ENCODE data around the gene CLHC1.
"Not testable (repeated sequence)": the region's sequence is repeated elsewhere in the genome, so short reads cannot be mapped to it uniquely, and the experiment has no call there.

Gene CLHC1

GRCh38 chr2:55147531-55147930 lies 84.6 kb downstream of the CLHC1 start:
- H3K9me3 Mint-ChIP-seq = peaks cover 3% of the 10 kb centered on the region
- H3K27me3 Mint-ChIP-seq (ENCODE audit: low read depth) = no peaks in the 10 kb centered on the region
- H3K27ac Mint-ChIP-seq = no peak overlapping the region
- H3K4me3 Mint-ChIP-seq = no peak overlapping the region
- H3K4me1 Mint-ChIP-seq = peaks cover 24% of the 10 kb centered on the region
- no peaks in the 10 kb centered on the region for H3K36me3 Mint-ChIP-seq (ENCODE audit: low read depth)
- TF ChIP-seq CTCF (IDR thresholded peaks at IDR 0.05; ENCODE audit: unreplicated experiment in 3 of 3) = no peak

GRCh38 chr2:55147041-55147440 lies 85.1 kb downstream of the CLHC1 start:
- TF ChIP-seq CTCF (IDR thresholded peaks at IDR 0.05; ENCODE audit: unreplicated experiment in 3 of 3) = no peak
- Mint-ChIP-seq H3K27ac (peak overlapping the region in 1 of 3 experiments; percentile 35), H3K27me3 (ENCODE audit: low read depth) (no peaks in the 10 kb centered on the region), H3K4me1 (peaks cover 24% of the 10 kb centered on the region), H3K4me3 (no peak overlapping the region), H3K36me3 (ENCODE audit: low read depth) (no peaks in the 10 kb centered on the region), H3K9me3 (peaks cover 3% of the 10 kb centered on the region)

GRCh38 chr2:55146263-55146662 lies 85.8 kb downstream of the CLHC1 start:
- H3K36me3 Mint-ChIP-seq (ENCODE audit: low read depth) = no peaks in the 10 kb centered on the region
- TF ChIP-seq CTCF (IDR thresholded peaks at IDR 0.05; ENCODE audit: unreplicated experiment in 3 of 3) = no peak
- no peak overlapping the region for H3K4me3 Mint-ChIP-seq
- H3K27ac Mint-ChIP-seq = no peak overlapping the region
- no peaks in the 10 kb centered on the region for H3K27me3 Mint-ChIP-seq (ENCODE audit: low read depth)
- peaks cover 21% of the 10 kb centered on the region for H3K4me1 Mint-ChIP-seq
- peaks cover 3% of the 10 kb centered on the region for H3K9me3 Mint-ChIP-seq

GRCh38 chr2:55144922-55145820 lies 86.9 kb downstream of the CLHC1 start:
- Mint-ChIP-seq H3K4me1 (peaks cover 18% of the 10 kb centered on the region), H3K27me3 (ENCODE audit: low read depth) (peaks cover 3% of the 10 kb centered on the region), H3K4me3 (no peak overlapping the region), H3K36me3 (ENCODE audit: low read depth) (no peaks in the 10 kb centered on the region), H3K27ac (no peak overlapping the region), H3K9me3 (peaks cover 3% of the 10 kb centered on the region)
- no peak for TF ChIP-seq CTCF (IDR thresholded peaks at IDR 0.05; ENCODE audit: unreplicated experiment in 3 of 3)

GRCh38 chr2:55143706-55144105 lies 88.4 kb downstream of the CLHC1 start:
- peaks cover 24% of the 10 kb centered on the region for H3K4me1 Mint-ChIP-seq
- H3K36me3 Mint-ChIP-seq (ENCODE audit: low read depth); H3K4me3 Mint-ChIP-seq; H3K9me3 Mint-ChIP-seq; H3K27ac Mint-ChIP-seq; H3K27me3 Mint-ChIP-seq (ENCODE audit: low read depth): not testable (repeated sequence)

GRCh38 chr2:55142518-55142917 lies 89.6 kb downstream of the CLHC1 start:
- Mint-ChIP-seq H3K4me1 (peaks cover 27% of the 10 kb centered on the region), H3K9me3 (peaks cover 3% of the 10 kb centered on the region), H3K27me3 (ENCODE audit: low read depth) (peaks cover 3% of the 10 kb centered on the region), H3K4me3 (no peak overlapping the region), H3K27ac (peak overlapping the region in 1 of 3 experiments; percentile 46), H3K36me3 (ENCODE audit: low read depth) (no peaks in the 10 kb centered on the region)
- no peak for TF ChIP-seq CTCF (IDR thresholded peaks at IDR 0.05; ENCODE audit: unreplicated experiment in 3 of 3)
